Measurements from ENCODE around the gene MOB3A.

Gene MOB3A

GRCh38 chr19:2122982-2123381 lies 26.9 kb upstream of the MOB3A start:
- no peak for DNase-seq

- no peak for DNase-seq
These were observed 26.1 kb upstream of the MOB3A start for GRCh38 chr19:2122251-2122650.

GRCh38 chr19:2121416-2122051 lies 25.4 kb upstream of the MOB3A start:
- no peak for DNase-seq

- DNase-seq: no peak
These were observed 24.7 kb upstream of the MOB3A start for GRCh38 chr19:2120821-2121220.

GRCh38 chr19:2119921-2120785 lies 24.0 kb upstream of the MOB3A start:
- no peak for DNase-seq

GRCh38 chr19:2118438-2118837 lies 22.3 kb upstream of the MOB3A start:
- DNase-seq: no peak

- no peak for DNase-seq
These were observed 21.3 kb upstream of the MOB3A start for GRCh38 chr19:2117215-2117960.

- DNase-seq: no peak
These were observed 20.4 kb upstream of the MOB3A start for GRCh38 chr19:2116507-2116906.

GRCh38 chr19:2115911-2116426 lies 19.8 kb upstream of the MOB3A start:
- DNase-seq: no peak

- DNase-seq: no peak
These were observed 19.2 kb upstream of the MOB3A start for GRCh38 chr19:2115324-2115723.

GRCh38 chr19:2114821-2115220 lies 18.7 kb upstream of the MOB3A start:
- DNase-seq: no peak

GRCh38 chr19:2114218-2114617 lies 18.1 kb upstream of the MOB3A start:
- no peak for DNase-seq

- DNase-seq: peak; percentile 27
These were observed 17.5 kb upstream of the MOB3A start for GRCh38 chr19:2113439-2114211.

GRCh38 chr19:2112516-2113320 lies 16.6 kb upstream of the MOB3A start:
- no peak for DNase-seq

GRCh38 chr19:2111886-2112285 lies 15.8 kb upstream of the MOB3A start:
- no peak for DNase-seq

GRCh38 chr19:2111425-2111824 lies 15.3 kb upstream of the MOB3A start:
- no peak for DNase-seq

GRCh38 chr19:2110822-2111221 lies 14.7 kb upstream of the MOB3A start:
- no peak for DNase-seq

- DNase-seq: no peak
These were observed 13.1 kb upstream of the MOB3A start for GRCh38 chr19:2109046-2109864.

- no peak for DNase-seq
These were observed 12.3 kb upstream of the MOB3A start for GRCh38 chr19:2108251-2109016.

Measured in fibroblast of skin of right biceps (primary cell).